Measurements from ENCODE around the gene TTC7B. TPM values are rescaled to one million over a fixed set of nuclear protein-coding genes. Genes with fewer than 3 reads are reported as not detected.

Gene TTC7B
- total and polyA plus RNA-seq, 7 donors, result 5.5 to 70.9 (median 46.8) TPM

GRCh38 chr14:90572441-90573150 is 243.6 kb downstream of the TTC7B start:
- intact Hi-C loops (cut with DNase I), result loop anchor here (5.0 kb wide), 1 partner anchor 35 kb away; no protein-coding TSS in a partner anchor
- WGBS, 2 donors, result 92% methylated on average over 11 of the region's 11 CpGs
- Histone ChIP-seq H3K36me3 (peaks cover 0 to 12% (median 3%) of the 10 kb centered on the region in 4 donors), H3K9me3 (no peaks in the 10 kb centered on the region), H3K27ac (no peak overlapping the region), H3K4me1 (peaks cover 0 to 44% (median 34%) of the 10 kb centered on the region in 4 donors), H3K27me3 (no peaks in the 10 kb centered on the region), H3K4me3 (no peak overlapping the region)
- no peak for DNase-seq
- TF ChIP-seq EP300 (IDR thresholded peaks at IDR 0.05) (no peak), POLR2A (IDR thresholded peaks at IDR 0.05) (no peak), POLR2AphosphoS5 (IDR thresholded peaks at IDR 0.05) (no peak)
- TF ChIP-seq, protein P1, sequence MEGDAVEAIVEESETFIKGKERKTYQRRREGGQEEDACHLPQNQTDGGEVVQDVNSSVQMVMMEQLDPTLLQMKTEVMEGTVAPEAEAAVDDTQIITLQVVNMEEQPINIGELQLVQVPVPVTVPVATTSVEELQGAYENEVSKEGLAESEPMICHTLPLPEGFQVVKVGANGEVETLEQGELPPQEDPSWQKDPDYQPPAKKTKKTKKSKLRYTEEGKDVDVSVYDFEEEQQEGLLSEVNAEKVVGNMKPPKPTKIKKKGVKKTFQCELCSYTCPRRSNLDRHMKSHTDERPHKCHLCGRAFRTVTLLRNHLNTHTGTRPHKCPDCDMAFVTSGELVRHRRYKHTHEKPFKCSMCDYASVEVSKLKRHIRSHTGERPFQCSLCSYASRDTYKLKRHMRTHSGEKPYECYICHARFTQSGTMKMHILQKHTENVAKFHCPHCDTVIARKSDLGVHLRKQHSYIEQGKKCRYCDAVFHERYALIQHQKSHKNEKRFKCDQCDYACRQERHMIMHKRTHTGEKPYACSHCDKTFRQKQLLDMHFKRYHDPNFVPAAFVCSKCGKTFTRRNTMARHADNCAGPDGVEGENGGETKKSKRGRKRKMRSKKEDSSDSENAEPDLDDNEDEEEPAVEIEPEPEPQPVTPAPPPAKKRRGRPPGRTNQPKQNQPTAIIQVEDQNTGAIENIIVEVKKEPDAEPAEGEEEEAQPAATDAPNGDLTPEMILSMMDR (IDR thresholded peaks at IDR 0.05), result no peak

GRCh38 chr14:90571149-90571947 is 244.9 kb downstream of the TTC7B start:
- Histone ChIP-seq H3K27me3 (no peaks in the 10 kb centered on the region), H3K36me3 (no peaks in the 10 kb centered on the region), H3K4me1 (peaks cover 0 to 44% (median 36%) of the 10 kb centered on the region in 4 donors), H3K4me3 (no peak overlapping the region), H3K27ac (no peak overlapping the region), H3K9me3 (no peaks in the 10 kb centered on the region)
- TF ChIP-seq EP300 (IDR thresholded peaks at IDR 0.05) (no peak), POLR2AphosphoS5 (IDR thresholded peaks at IDR 0.05) (no peak), POLR2A (IDR thresholded peaks at IDR 0.05) (no peak)
- TF ChIP-seq, protein P1 (IDR thresholded peaks at IDR 0.05), result no peak
- DNase-seq, result no peak
- 80 to 94% methylated on average over 13 of the region's 13 CpGs for WGBS, 2 donors
- intact Hi-C loops (cut with DNase I), result loop anchor here (5.0 kb wide), 1 partner anchor 36 kb away; no protein-coding TSS in a partner anchor

- intact Hi-C loops (cut with DNase I), result loop anchor here (5.0 kb wide), 1 partner anchor 37 kb away; no protein-coding TSS in a partner anchor
- Histone ChIP-seq H3K9me3 (no peaks in the 10 kb centered on the region), H3K27ac (peak overlapping the region in 2 of 4 donors; percentile 73 to 81), H3K4me3 (no peak overlapping the region), H3K36me3 (no peaks in the 10 kb centered on the region), H3K27me3 (no peaks in the 10 kb centered on the region), H3K4me1 (peaks cover 0 to 49% (median 38%) of the 10 kb centered on the region in 4 donors)
- no peak for DNase-seq
- WGBS, 2 donors, result 93 to 95% methylated on average over 17 of the region's 17 CpGs
- TF ChIP-seq POLR2AphosphoS5 (IDR thresholded peaks at IDR 0.05), result no peak
- TF ChIP-seq, protein P1 (IDR thresholded peaks at IDR 0.05), result no peak
- TF ChIP-seq POLR2A (IDR thresholded peaks at IDR 0.05), result no peak
- TF ChIP-seq EP300 (IDR thresholded peaks at IDR 0.05), result no peak
These were observed 245.8 kb downstream of the TTC7B start for GRCh38 chr14:90570461-90570860.

DNA sequence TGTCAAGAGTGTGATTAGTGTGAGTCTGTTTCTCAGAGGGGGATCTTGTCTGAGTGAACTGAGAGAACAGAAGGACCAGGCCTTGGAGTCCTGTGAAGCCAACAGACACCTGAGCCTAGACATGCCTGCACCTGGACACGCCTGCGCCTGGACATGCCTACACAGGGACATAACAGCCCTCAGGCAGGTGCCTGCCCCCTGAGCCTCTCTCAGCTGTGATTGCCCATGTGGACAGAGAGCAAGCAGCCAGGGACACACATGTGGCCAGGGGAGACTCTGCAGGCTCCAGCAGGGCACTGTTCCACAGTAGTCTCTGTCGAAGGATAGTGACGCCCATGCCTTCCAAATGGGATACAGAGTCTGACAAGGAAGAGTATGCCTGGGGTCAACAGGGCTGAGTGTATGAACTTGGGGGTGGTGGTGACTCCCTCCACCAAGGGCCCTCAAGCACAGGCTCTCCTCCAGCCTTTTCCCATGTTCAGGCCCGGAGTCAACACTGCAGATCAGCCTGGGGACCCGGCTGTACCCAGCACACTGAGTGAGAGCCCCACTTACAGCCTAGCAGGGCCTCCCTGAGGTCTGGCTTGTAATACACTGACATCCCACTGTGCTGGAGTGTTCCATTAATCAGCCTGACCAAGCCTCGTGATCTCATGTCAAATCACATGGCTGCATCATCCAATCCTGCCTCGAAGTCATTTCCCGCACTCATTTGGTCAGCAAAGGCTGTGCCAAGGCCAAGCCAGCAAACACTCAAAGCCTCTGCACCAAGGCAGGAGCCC is 246.4 kb downstream of the TTC7B start:
- intact Hi-C loops (cut with DNase I), result loop anchor here (5.0 kb wide), 1 partner anchor 38 kb away; no protein-coding TSS in a partner anchor
- no peak for TF ChIP-seq POLR2AphosphoS5 (IDR thresholded peaks at IDR 0.05)
- no peak for TF ChIP-seq EP300 (IDR thresholded peaks at IDR 0.05)
- no peak for TF ChIP-seq POLR2A (IDR thresholded peaks at IDR 0.05)
- TF ChIP-seq, protein P1 (IDR thresholded peaks at IDR 0.05), result no peak
- no peaks in the 10 kb centered on the region for H3K36me3 ChIP-seq
- peaks cover 0 to 49% (median 37%) of the 10 kb centered on the region in 4 donors for H3K4me1 ChIP-seq
- WGBS, 2 donors, result 93 to 95% methylated on average over 9 of the region's 9 CpGs
- H3K9me3 ChIP-seq, result no peaks in the 10 kb centered on the region
- no peaks in the 10 kb centered on the region for H3K27me3 ChIP-seq
- H3K4me3 ChIP-seq, result no peak overlapping the region
- no peak for DNase-seq
- peak overlapping the region; percentile 59 to 81 (median 73) for H3K27ac ChIP-seq
